A549 (cell line): ENCODE data around the gene P2RY8.

ENCODE experiments used
- CEBPB ChIP-seq, 2 experiments: fragments of >200 bp in 1 of 2; sonication (Bioruptor Twin) in 1 of 2; formaldehyde crosslinking in 1 of 2; IDR thresholded peaks; 2 replicates each; pipeline ENCODE4 v1.6.1; 2012 to 2016
- ESRRA ChIP-seq: fragments of 150-350 bp; IDR thresholded peaks from 2 replicates; pipeline ENCODE4 v1.6.1; 2014; ENCODE audit warnings: mild to moderate bottlenecking, low read length, borderline replicate concordance
- HMGXB4 ChIP-seq: fragments of 250-450 bp; sonication (Bioruptor Pico); IDR thresholded peaks from 2 replicates; pipeline ENCODE4 v1.5.0; 2021; ENCODE audit warnings: mild to moderate bottlenecking, moderate library complexity, borderline replicate concordance
- HOXA7 ChIP-seq: fragments of 250-450 bp; sonication (Bioruptor Pico); IDR thresholded peaks from 2 replicates; pipeline ENCODE4 v1.5.0; 2020; ENCODE audit warnings: mild to moderate bottlenecking, moderate library complexity
- KDM5A ChIP-seq: fragments of 200-600 bp; sonication (generic); IDR thresholded peaks from 2 replicates; pipeline ENCODE4 v1.6.1; 2016; ENCODE audit warnings: antibody characterized with exemption, mild to moderate bottlenecking
- MAX ChIP-seq: IDR thresholded peaks from 2 replicates; pipeline ENCODE4 v1.6.1; 2012
- POLR2A ChIP-seq: IDR thresholded peaks from 2 replicates; pipeline ENCODE4 v1.6.1; 2012; ENCODE audit warnings: mild to moderate bottlenecking, low read length
- RNF2 ChIP-seq: fragments of 200-600 bp; sonication (generic); IDR thresholded peaks from 2 replicates; pipeline ENCODE4 v1.6.1; 2016; ENCODE audit warnings: low read depth, mild to moderate bottlenecking, antibody characterized with exemption, moderate library complexity, borderline replicate concordance
- TF ChIP-seq, protein P1 (sequence below): fragments of >200 bp; sonication (Bioruptor Twin); formaldehyde crosslinking; IDR thresholded peaks from 3 replicates; pipeline ENCODE4 v1.5.1; 2016
- TF ChIP-seq, protein P2 (sequence below): fragments of 200-600 bp; sonication (generic); IDR thresholded peaks from 2 replicates; pipeline ENCODE4 v1.6.1; 2016; ENCODE audit warnings: antibody characterized with exemption, mild to moderate bottlenecking, moderate library complexity

- TF ChIP-seq, protein P1, sequence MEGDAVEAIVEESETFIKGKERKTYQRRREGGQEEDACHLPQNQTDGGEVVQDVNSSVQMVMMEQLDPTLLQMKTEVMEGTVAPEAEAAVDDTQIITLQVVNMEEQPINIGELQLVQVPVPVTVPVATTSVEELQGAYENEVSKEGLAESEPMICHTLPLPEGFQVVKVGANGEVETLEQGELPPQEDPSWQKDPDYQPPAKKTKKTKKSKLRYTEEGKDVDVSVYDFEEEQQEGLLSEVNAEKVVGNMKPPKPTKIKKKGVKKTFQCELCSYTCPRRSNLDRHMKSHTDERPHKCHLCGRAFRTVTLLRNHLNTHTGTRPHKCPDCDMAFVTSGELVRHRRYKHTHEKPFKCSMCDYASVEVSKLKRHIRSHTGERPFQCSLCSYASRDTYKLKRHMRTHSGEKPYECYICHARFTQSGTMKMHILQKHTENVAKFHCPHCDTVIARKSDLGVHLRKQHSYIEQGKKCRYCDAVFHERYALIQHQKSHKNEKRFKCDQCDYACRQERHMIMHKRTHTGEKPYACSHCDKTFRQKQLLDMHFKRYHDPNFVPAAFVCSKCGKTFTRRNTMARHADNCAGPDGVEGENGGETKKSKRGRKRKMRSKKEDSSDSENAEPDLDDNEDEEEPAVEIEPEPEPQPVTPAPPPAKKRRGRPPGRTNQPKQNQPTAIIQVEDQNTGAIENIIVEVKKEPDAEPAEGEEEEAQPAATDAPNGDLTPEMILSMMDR = no peak
- TF ChIP-seq POLR2A = no peak
- TF ChIP-seq RNF2 = no peak
- no peak for TF ChIP-seq HMGXB4 (CRISPR knock-in tag)
- TF ChIP-seq HOXA7 (CRISPR knock-in tag) = no peak
- no peak for TF ChIP-seq KDM5A
- TF ChIP-seq, protein P2, sequence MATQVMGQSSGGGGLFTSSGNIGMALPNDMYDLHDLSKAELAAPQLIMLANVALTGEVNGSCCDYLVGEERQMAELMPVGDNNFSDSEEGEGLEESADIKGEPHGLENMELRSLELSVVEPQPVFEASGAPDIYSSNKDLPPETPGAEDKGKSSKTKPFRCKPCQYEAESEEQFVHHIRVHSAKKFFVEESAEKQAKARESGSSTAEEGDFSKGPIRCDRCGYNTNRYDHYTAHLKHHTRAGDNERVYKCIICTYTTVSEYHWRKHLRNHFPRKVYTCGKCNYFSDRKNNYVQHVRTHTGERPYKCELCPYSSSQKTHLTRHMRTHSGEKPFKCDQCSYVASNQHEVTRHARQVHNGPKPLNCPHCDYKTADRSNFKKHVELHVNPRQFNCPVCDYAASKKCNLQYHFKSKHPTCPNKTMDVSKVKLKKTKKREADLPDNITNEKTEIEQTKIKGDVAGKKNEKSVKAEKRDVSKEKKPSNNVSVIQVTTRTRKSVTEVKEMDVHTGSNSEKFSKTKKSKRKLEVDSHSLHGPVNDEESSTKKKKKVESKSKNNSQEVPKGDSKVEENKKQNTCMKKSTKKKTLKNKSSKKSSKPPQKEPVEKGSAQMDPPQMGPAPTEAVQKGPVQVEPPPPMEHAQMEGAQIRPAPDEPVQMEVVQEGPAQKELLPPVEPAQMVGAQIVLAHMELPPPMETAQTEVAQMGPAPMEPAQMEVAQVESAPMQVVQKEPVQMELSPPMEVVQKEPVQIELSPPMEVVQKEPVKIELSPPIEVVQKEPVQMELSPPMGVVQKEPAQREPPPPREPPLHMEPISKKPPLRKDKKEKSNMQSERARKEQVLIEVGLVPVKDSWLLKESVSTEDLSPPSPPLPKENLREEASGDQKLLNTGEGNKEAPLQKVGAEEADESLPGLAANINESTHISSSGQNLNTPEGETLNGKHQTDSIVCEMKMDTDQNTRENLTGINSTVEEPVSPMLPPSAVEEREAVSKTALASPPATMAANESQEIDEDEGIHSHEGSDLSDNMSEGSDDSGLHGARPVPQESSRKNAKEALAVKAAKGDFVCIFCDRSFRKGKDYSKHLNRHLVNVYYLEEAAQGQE = no peak
- TF ChIP-seq CEBPB (IDR thresholded peaks at IDR 0.05) = no peak
- no peak for TF ChIP-seq ESRRA
- no peak for TF ChIP-seq MAX
Observed at GRCh38 chrX:1477801-1478458, 59.1 kb downstream of the P2RY8 start.
